K562 (cell line): ENCODE measurements around the gene WWOX. TPM values are rescaled to one million over a fixed set of nuclear protein-coding genes. Genes with fewer than 3 reads are reported as not detected.

Experiments
- ATAC-seq: fragments of 200-7000 bp; cut with Tn5 transposase; 3 replicates; pipeline ENCODE4 v1.9.1; 2020; ENCODE audit warnings: moderate library complexity
- BruUV-seq: library from RNA; stranded (reverse); fragments of 400-500 nt; replicated peaks from 2 replicates; lab custom pipeline; 2021; lab: Mats Ljungman, UMichigan
- CTCF ChIA-PET: fragments of 300-600 bp; formaldehyde crosslinking; extraction: SDS; loops from one replicate; lab custom pipeline; 2021; ENCODE audit warnings: low intra/inter-chr PET ratio; lab: Yijun Ruan, JAX
- POLR2A ChIA-PET: fragments of 300-600, 350-650 bp; sonication (Branson Sonifier 250); formaldehyde crosslinking; extraction: SDS; loops from one replicate; lab custom pipeline; 2021; ENCODE audit warnings: antibody characterized with exemption, inconsistent platforms; lab: Yijun Ruan, JAX
- DNase-seq, 4 experiments: peaks; one replicate each; pipeline versions ENCODE4 v3.0.0 to v3.0.0-alpha.2; 2011 to 2018; ENCODE audit warnings: low spot score in 3 of 4, mixed read lengths in 3 of 4; ENCODE audit errors: extremely low read depth in 1 of 4
- FAIRE-seq: peaks from 2 replicates; lab custom pipeline; 2011; peaks lifted over from hg19 to GRCh38; lab: Jason Lieb, UNC
- H2AFZ ChIP-seq: 2 replicates; pipeline ENCODE4 v1.6.0; 2011; ENCODE audit warnings: low read depth, low read length, control low read depth, inconsistent platforms
- H3K27ac ChIP-seq: fragments of 200-600 bp; 3 replicates; pipeline ENCODE4 v1.8.0; 2011; ENCODE audit warnings: low read depth, mild to moderate bottlenecking, control low read depth, inconsistent platforms, low read length, moderate library complexity, mixed read lengths; ENCODE audit errors: extremely low read depth
- H3K27me3 ChIP-seq, 2 experiments: fragments of 300-600 bp in 1 of 2; 2 replicates in 1 of 2; 3 replicates in 1 of 2; pipeline versions ENCODE4 v1.6.0 to v1.8.0; 2011; ENCODE audit warnings: inconsistent platforms in 2 of 2, low read length in 2 of 2, mild to moderate bottlenecking in 1 of 2, mixed read lengths in 1 of 2, moderate library complexity in 1 of 2; ENCODE audit not compliant: control insufficient read depth in 2 of 2, insufficient read depth in 2 of 2
- H3K36me3 ChIP-seq: fragments of 300-600 bp; 3 replicates; pipeline ENCODE4 v1.8.0; 2011; ENCODE audit warnings: mild to moderate bottlenecking, low read length, inconsistent platforms; ENCODE audit not compliant: control insufficient read depth, insufficient read depth
- H3K4me1 ChIP-seq, 2 experiments: fragments of 200-600 bp in 1 of 2; replicated peaks in 1 of 2; 2 replicates in 1 of 2; 3 replicates in 1 of 2; pipeline versions ENCODE4 v1.5.1 to v1.8.0; 2011; ENCODE audit warnings: inconsistent platforms in 2 of 2, low read length in 2 of 2, mild to moderate bottlenecking in 1 of 2, mixed read lengths in 1 of 2, moderate library complexity in 1 of 2; ENCODE audit not compliant: control insufficient read depth in 2 of 2, insufficient read depth in 2 of 2
- H3K4me2 ChIP-seq: 2 replicates; pipeline ENCODE4 v1.6.1; 2011; ENCODE audit warnings: low read length, control low read depth, inconsistent platforms, mixed read lengths; ENCODE audit not compliant: insufficient read depth
- H3K4me3 ChIP-seq: fragments of 200-600 bp; sonication (generic), shearing (Covaris generic); 2 replicates; pipeline ENCODE4 v1.5.1; 2016; ENCODE audit warnings: control low read depth, inconsistent platforms
- H3K79me2 ChIP-seq: fragments of 200-600 bp; 3 replicates; pipeline ENCODE4 v1.8.0; 2011; ENCODE audit warnings: low read length, inconsistent platforms; ENCODE audit not compliant: control insufficient read depth, insufficient read depth
- H3K9ac ChIP-seq, 2 experiments: 2 replicates each; pipeline versions ENCODE4 v1.6.0 to v1.6.1; 2011; ENCODE audit warnings: low read depth in 2 of 2, low read length in 2 of 2, control low read depth in 1 of 2, inconsistent platforms in 1 of 2, mild to moderate bottlenecking in 1 of 2, mixed read lengths in 1 of 2; ENCODE audit not compliant: insufficient read depth in 1 of 2
- H3K9me1 ChIP-seq: one replicate; pipeline ENCODE4 v1.6.0; 2011; ENCODE audit warnings: inconsistent platforms, mild to moderate bottlenecking, low read length, moderate library complexity; ENCODE audit not compliant: control insufficient read depth, insufficient read depth
- H3K9me3 ChIP-seq: replicated peaks from 2 replicates; pipeline ENCODE4 v1.5.1; 2011; ENCODE audit warnings: low read depth, low read length, inconsistent platforms; ENCODE audit not compliant: control insufficient read depth, insufficient read depth
- H4K20me1 ChIP-seq: replicated peaks from 2 replicates; pipeline ENCODE4 v1.6.1; 2011; ENCODE audit warnings: low read length, inconsistent platforms, mixed read lengths; ENCODE audit not compliant: control insufficient read depth, insufficient read depth
- GTF2E2 ChIP-seq: fragments of 200-800 bp; sonication (Bioruptor generic); IDR thresholded peaks from 2 replicates; pipeline ENCODE4 v1.6.1; 2016; ENCODE audit warnings: missing genetic modification characterization, missing compliant biosample characterization
- JUN ChIP-seq, 2 experiments: sonication (generic) in 1 of 2; formaldehyde crosslinking in 1 of 2; IDR thresholded peaks; 2 replicates each; pipeline versions ENCODE4 v1.6.1 to v1.8.0; 2012 to 2022; ENCODE audit warnings: borderline replicate concordance in 2 of 2, mild to moderate bottlenecking in 2 of 2, improper control_type of control experiment in 1 of 2, low read depth in 1 of 2, low read length in 1 of 2, missing genetic modification reagents in 1 of 2
- NBN ChIP-seq: fragments of 450-650 bp; IDR thresholded peaks from 2 replicates; pipeline ENCODE4 v1.6.1; 2016; ENCODE audit warnings: low read depth, mild to moderate bottlenecking
- NCOA6 ChIP-seq: fragments of 450-650 bp; IDR thresholded peaks from 2 replicates; pipeline ENCODE4 v1.6.1; 2017; ENCODE audit warnings: mild to moderate bottlenecking
- RBBP5 ChIP-seq: fragments of 200-600 bp; sonication (generic); IDR thresholded peaks from 2 replicates; pipeline ENCODE4 v1.6.1; 2012; ENCODE audit warnings: borderline replicate concordance, mild to moderate bottlenecking, low read length, control low read depth, inconsistent platforms; ENCODE audit not compliant: insufficient read depth, poor library complexity, severe bottlenecking
- RFX7 ChIP-seq: fragments of 250-450 bp; sonication (Bioruptor Pico); IDR thresholded peaks from 2 replicates; pipeline ENCODE4 v1.5.1; 2021; ENCODE audit warnings: mild to moderate bottlenecking
- ZBTB34 ChIP-seq: fragments of 250-450 bp; sonication (Bioruptor Pico); IDR thresholded peaks from 2 replicates; pipeline ENCODE4 v1.8.0; 2021; ENCODE audit warnings: mild to moderate bottlenecking, moderate library complexity
- ZBTB40 ChIP-seq, 2 experiments: fragments of 450-650 bp in 1 of 2; sonication (generic) in 1 of 2; formaldehyde crosslinking in 1 of 2; IDR thresholded peaks; 2 replicates each; pipeline versions ENCODE4 v1.7.1 to v1.9.0; 2016 to 2022; ENCODE audit warnings: inconsistent platforms in 1 of 2, mild to moderate bottlenecking in 1 of 2, missing genetic modification reagents in 1 of 2
- ZNF121 ChIP-seq: sonication (generic); formaldehyde crosslinking; conservative IDR thresholded peaks from 2 replicates; pipeline ENCODE4 v1.8.0; 2022; ENCODE audit warnings: missing genetic modification reagents
- WGBS: fragments of 100-300 bp; shearing (Covaris generic); methylation state at CpG from one replicate; pipeline ENCODE4 v1.1.6; 2016; ENCODE audit warnings: low coverage, mixed read lengths; ENCODE audit not compliant: insufficient coverage; ENCODE audit errors: missing lambda C conversion rate; 5-methylcytosine and 5-hydroxymethylcytosine counted together
- in situ Hi-C: fragments of 300-500 bp; cut with MboI; formaldehyde crosslinking; loops from 4 replicates; pipeline ENCODE4 v1.15.0; 2018; ENCODE audit warnings: inconsistent platforms, mixed read lengths
- intact Hi-C: fragments of 100-400 bp; cut with micrococcal nuclease; formaldehyde crosslinking; loops from 2 replicates; pipeline ENCODE4 v1.14.2; 2022
- polyA plus RNA-seq, 8 experiments: library from polyadenylated mRNA; depleted of rRNA in 4 of 8; stranded (reverse) in 5 of 8; unstranded in 3 of 8; fragments of >200 nt; fragmentation: Nextera tagmentation in 2 of 8; fragmentation: Illumina TruSeq in 1 of 8; extraction: Ambion mirVana in 2 of 8; extraction: Trizol in 1 of 8; gene quantifications; 2 replicates each; pipeline versions ENCODE4 v1.2.1 to v1.2.3, GENCODE V29; 2011 to 2014; ENCODE audit warnings: inconsistent platforms in 1 of 8, missing spikeins in 1 of 8
- total RNA-seq, 7 experiments: library from RNA; depleted of rRNA in 6 of 7; stranded (reverse); fragments of >200 nt in 6 of 7; fragmentation: Illumina TruSeq in 2 of 7; extraction: Trizol in 2 of 7; gene quantifications; 2 replicates each; pipeline versions ENCODE4 v1.2.1 to v1.2.3, GENCODE V29; 2011 to 2021; ENCODE audit warnings: low replicate concordance in 1 of 7
- TF ChIP-seq, protein P1 (sequence below): IDR thresholded peaks from 2 replicates; pipeline ENCODE4 v1.6.1; 2014; ENCODE audit warnings: antibody characterized with exemption

WWOX gene
- total and polyA plus RNA-seq, 9 of the 15 experiments (the other 6 are each of a cell fraction or from before 2014, with no cell fraction given), result 1.6 to 22.7 (median 8.1) TPM

DNA sequence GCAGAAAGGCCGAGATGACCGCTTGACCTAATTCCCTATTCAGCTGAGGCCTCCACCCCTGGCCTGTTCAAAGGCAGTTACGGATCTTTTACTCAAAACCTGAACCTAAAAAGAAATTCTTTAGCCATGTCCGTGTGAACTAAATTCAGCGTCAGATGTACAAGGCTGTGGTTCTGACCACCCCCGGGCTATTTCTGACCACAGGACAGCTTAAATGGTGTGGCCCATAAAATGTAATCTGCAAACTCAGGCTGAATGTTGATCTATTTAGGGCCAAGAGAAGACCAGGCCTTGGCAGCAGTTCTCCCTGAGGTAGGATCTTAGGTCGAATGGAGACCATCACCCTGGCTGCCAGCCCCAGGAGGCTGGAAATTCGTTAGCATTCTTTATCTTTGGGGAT is 485.5 kb downstream of the WWOX start:
- Histone ChIP-seq H3K4me3 (no peak overlapping the region), H3K9me1 (no peaks in the 10 kb centered on the region), H3K27me3 (0 out of 5 replicates have a peak, but pooled peaks cover 0 to 2% of the 10 kb centered on the region in 2 experiments), H3K79me2 (no peaks in the 10 kb centered on the region), H3K4me1 (no peaks in the 10 kb centered on the region), H3K27ac (no peak overlapping the region), H3K36me3 (no peaks in the 10 kb centered on the region), H3K9me3 (no peaks in the 10 kb centered on the region), H4K20me1 (no peaks in the 10 kb centered on the region), H3K4me2 (no peak overlapping the region), H2AFZ (no peak overlapping the region), H3K9ac (no peak overlapping the region)
- FAIRE-seq, result no peak
- intact Hi-C loops, result no loop called here
- DNase-seq, result no peak
- ATAC-seq, result no peak
- no TSS peak for BruUV-seq
- ChIA-PET POLR2A (no interaction called here), CTCF (no interaction called here)
- in situ Hi-C loops, result no loop called here
- WGBS, result 2% methylated on average over 8 of the region's 8 CpGs
- TF ChIP-seq JUN (IDR thresholded peaks at IDR 0.05; ENCODE audit: borderline replicate concordance, low read depth, low read length), result no peak
- no peak for TF ChIP-seq JUN (CRISPR knock-in tag; IDR thresholded peaks at IDR 0.05; ENCODE audit: borderline replicate concordance)
- TF ChIP-seq ZBTB40 (IDR thresholded peaks at IDR 0.05), result no peak
- TF ChIP-seq ZBTB40 (CRISPR knock-in tag; IDR thresholded peaks at IDR 0.05), result no peak
- no peak for TF ChIP-seq ZNF121
- TF ChIP-seq RFX7, result no peak
- no peak for TF ChIP-seq NCOA6
- TF ChIP-seq GTF2E2 (tag), result no peak
- no peak for TF ChIP-seq RBBP5
- TF ChIP-seq NBN, result no peak
- no peak for TF ChIP-seq ZBTB34 (CRISPR knock-in tag)
- TF ChIP-seq, protein P1, sequence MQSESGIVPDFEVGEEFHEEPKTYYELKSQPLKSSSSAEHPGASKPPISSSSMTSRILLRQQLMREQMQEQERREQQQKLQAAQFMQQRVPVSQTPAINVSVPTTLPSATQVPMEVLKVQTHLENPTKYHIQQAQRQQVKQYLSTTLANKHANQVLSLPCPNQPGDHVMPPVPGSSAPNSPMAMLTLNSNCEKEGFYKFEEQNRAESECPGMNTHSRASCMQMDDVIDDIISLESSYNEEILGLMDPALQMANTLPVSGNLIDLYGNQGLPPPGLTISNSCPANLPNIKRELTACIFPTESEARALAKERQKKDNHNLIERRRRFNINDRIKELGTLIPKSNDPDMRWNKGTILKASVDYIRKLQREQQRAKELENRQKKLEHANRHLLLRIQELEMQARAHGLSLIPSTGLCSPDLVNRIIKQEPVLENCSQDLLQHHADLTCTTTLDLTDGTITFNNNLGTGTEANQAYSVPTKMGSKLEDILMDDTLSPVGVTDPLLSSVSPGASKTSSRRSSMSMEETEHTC, result no peak
